Calu3 (cell line): ENCODE data around the gene LZTS3. TPM values are rescaled to one million over a fixed set of nuclear protein-coding genes. Genes with fewer than 3 reads are reported as not detected.

Experiments used
- BruUV-seq: library from RNA; stranded (reverse); fragments of 400-500 nt; replicated peaks from 2 replicates; lab custom pipeline; 2021; lab: Mats Ljungman, UMichigan
- CTCF ChIA-PET: fragments of 300-600 bp; sonication (Branson Sonifier 250); formaldehyde crosslinking; loops from one replicate; lab custom pipeline; 2022; ENCODE audit warnings: antibody characterized with exemption; lab: Charles Lee
- DNase-seq: peaks from one replicate; pipeline ENCODE4 v3.0.0; 2022
- H3K27ac Mint-ChIP-seq: one replicate; pipeline ENCODE4 v1.8.0; 2022; ENCODE audit warnings: mixed read lengths; ENCODE audit not compliant: unreplicated experiment
- H3K27me3 Mint-ChIP-seq: one replicate; pipeline ENCODE4 v1.8.0; 2022; ENCODE audit warnings: mixed read lengths; ENCODE audit not compliant: unreplicated experiment
- H3K36me3 Mint-ChIP-seq: one replicate; pipeline ENCODE4 v1.8.0; 2022; ENCODE audit warnings: mild to moderate bottlenecking, moderate library complexity, mixed read lengths; ENCODE audit not compliant: insufficient read depth, unreplicated experiment
- H3K4me1 Mint-ChIP-seq: one replicate; pipeline ENCODE4 v1.8.0; 2022; ENCODE audit warnings: mild to moderate bottlenecking, low read depth, mixed read lengths; ENCODE audit not compliant: unreplicated experiment
- H3K4me3 Mint-ChIP-seq: one replicate; pipeline ENCODE4 v1.8.0; 2022; ENCODE audit warnings: mild to moderate bottlenecking, low read depth, moderate library complexity, mixed read lengths; ENCODE audit not compliant: unreplicated experiment
- H3K9me3 Mint-ChIP-seq: one replicate; pipeline ENCODE4 v1.8.0; 2022; ENCODE audit warnings: low read depth, mixed read lengths; ENCODE audit not compliant: unreplicated experiment
- intact Hi-C: fragments of 100-400 bp; cut with micrococcal nuclease; formaldehyde crosslinking; loops from one replicate; pipeline ENCODE4 v1.10.0; 2022; ENCODE audit not compliant: unreplicated experiment
- total RNA-seq: library from RNA; stranded (reverse); gene quantifications from 2 replicates; pipeline ENCODE4 v1.2.3, GENCODE V29; 2022
- TF ChIP-seq, protein P1 (sequence below): fragments of 200-600 bp; IDR thresholded peaks from one replicate; pipeline ENCODE4 v1.8.0; 2022; ENCODE audit warnings: antibody characterized with exemption; ENCODE audit not compliant: unreplicated experiment

The LZTS3 gene
- total RNA-seq, 1 experiment from 2014 or later = 10.4 TPM

DNA sequence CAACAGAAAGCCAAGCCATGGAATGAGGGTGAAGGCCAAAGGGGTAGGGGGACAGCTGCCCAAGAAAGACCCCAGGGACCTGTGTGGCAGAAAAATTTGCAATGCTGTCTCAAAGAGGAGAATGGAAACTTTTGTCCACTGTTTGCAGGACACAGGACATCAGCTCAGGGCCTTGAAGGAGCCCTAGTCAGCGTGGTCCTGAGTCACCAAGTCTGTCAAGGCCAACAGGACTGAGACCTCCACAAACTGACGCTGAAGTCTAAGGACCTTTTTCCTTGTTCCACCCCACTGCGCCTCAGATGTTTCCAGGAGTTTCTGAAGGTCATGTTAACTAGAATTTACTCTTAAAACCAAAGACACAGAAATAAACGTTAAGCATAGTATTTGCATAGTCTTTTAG, 57.0 kb downstream of the LZTS3 start:
- Mint-ChIP-seq H3K4me3 (no peak overlapping the region), H3K4me1 (no peaks in the 10 kb centered on the region), H3K27me3 (no peaks in the 10 kb centered on the region), H3K36me3 (no peaks in the 10 kb centered on the region), H3K27ac (no peak overlapping the region), H3K9me3 (no peaks in the 10 kb centered on the region)
- no TSS peak for BruUV-seq
- TF ChIP-seq, protein P1, sequence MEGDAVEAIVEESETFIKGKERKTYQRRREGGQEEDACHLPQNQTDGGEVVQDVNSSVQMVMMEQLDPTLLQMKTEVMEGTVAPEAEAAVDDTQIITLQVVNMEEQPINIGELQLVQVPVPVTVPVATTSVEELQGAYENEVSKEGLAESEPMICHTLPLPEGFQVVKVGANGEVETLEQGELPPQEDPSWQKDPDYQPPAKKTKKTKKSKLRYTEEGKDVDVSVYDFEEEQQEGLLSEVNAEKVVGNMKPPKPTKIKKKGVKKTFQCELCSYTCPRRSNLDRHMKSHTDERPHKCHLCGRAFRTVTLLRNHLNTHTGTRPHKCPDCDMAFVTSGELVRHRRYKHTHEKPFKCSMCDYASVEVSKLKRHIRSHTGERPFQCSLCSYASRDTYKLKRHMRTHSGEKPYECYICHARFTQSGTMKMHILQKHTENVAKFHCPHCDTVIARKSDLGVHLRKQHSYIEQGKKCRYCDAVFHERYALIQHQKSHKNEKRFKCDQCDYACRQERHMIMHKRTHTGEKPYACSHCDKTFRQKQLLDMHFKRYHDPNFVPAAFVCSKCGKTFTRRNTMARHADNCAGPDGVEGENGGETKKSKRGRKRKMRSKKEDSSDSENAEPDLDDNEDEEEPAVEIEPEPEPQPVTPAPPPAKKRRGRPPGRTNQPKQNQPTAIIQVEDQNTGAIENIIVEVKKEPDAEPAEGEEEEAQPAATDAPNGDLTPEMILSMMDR = no peak
- DNase-seq = no peak
- CTCF ChIA-PET = no interaction called here
- intact Hi-C loops = loop anchor here (5.0 kb wide), 1 partner anchor 64 kb away; no protein-coding TSS in a partner anchor

DNA sequence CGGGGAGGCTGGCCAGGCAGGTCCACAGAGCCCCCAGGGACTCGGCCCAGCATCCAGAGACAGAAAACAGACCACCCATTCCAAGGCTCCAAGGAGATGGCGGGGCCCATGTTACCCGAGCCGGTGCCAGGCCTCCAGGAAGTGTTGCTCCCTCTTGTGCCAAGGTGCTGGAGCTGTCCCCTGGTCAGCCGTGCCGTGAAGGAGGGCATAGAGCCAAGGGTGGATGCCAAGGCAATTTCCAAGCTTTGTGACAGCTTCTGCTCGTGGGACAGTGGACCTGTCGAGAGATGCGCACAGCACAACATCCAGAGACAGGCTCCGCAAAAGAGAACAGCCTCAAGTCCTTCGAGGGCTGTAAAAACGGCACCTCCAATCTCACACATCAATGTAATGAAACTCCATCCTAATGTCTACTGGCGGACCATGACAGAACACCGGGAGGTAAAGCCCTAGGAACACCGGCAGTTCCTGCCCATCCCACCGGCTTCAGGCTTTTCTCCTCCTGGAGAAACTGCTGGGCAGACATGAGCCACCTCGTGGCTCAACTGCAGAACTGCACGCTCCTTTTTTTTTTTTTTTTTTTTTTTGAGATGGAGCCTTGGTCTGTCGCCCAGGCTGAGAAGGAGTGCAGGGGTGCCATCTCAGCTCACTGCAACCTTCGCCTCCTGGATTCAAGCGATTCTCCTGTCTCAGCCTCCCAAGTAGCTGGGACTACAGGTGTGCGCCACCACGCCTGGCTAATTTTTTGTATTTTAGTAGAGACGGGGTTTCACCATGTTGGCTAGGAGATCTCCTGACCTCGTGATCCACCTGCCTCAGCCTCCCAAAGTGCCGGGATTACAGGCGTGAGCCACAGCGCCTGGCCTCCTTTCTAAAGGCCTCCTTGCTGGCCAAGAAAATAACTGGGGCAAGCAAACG, 57.9 kb downstream of the LZTS3 start:
- CTCF ChIA-PET = no interaction called here
- no peaks in the 10 kb centered on the region for H3K4me1 Mint-ChIP-seq
- BruUV-seq = no TSS peak
- H3K27me3 Mint-ChIP-seq = no peaks in the 10 kb centered on the region
- intact Hi-C loops = loop anchor here (5.0 kb wide), 1 partner anchor 63 kb away; no protein-coding TSS in a partner anchor
- no peaks in the 10 kb centered on the region for H3K36me3 Mint-ChIP-seq
- no peaks in the 10 kb centered on the region for H3K9me3 Mint-ChIP-seq
- no peak overlapping the region for H3K4me3 Mint-ChIP-seq
- DNase-seq = peak; percentile 24
- no peak overlapping the region for H3K27ac Mint-ChIP-seq
- TF ChIP-seq, protein P1 = no peak

Other genes starting within 250 kb of the LZTS3 start
- gene GNRH2, start 129.9 kb downstream of the LZTS3 start, total RNA-seq = 0.50 and 1.7 TPM in 2 replicates
- gene MRPS26, start 127.5 kb downstream of the LZTS3 start, total RNA-seq = 30.7 and 35.6 TPM in 2 replicates
- gene OXT, start 101.9 kb downstream of the LZTS3 start, total RNA-seq = not detected in 2 replicates
- gene AVP, start 88.8 kb downstream of the LZTS3 start, total RNA-seq = not detected in 2 replicates
- 13.3 and 13.9 TPM in 2 replicates for gene FASTKD5, start 13.7 kb downstream of the LZTS3 start, total RNA-seq
- 3.3 and 4.3 TPM in 2 replicates for gene UBOX5, start 13.7 kb downstream of the LZTS3 start, total RNA-seq
- 30.9 and 36.3 TPM in 2 replicates for gene DDRGK1, start 31.1 kb upstream of the LZTS3 start, total RNA-seq
- gene ITPA, start 35.9 kb upstream of the LZTS3 start, total RNA-seq = 42.5 and 53.4 TPM in 2 replicates
- 9.4 and 11.0 TPM in 2 replicates for gene SLC4A11, start 65.6 kb upstream of the LZTS3 start, total RNA-seq
- gene DNAAF9, start 234.1 kb upstream of the LZTS3 start, total RNA-seq = 6.3 and 7.4 TPM in 2 replicates